Measurements from ENCODE around the gene SFMBT2. TPM values are rescaled to one million over a fixed set of nuclear protein-coding genes. Genes with fewer than 3 reads are reported as not detected.

Gene SFMBT2
- polyA plus RNA-seq, 2 of the 4 experiments (the other 2 are of a cell fraction), result 9.6 to 10.2 TPM

DNA sequence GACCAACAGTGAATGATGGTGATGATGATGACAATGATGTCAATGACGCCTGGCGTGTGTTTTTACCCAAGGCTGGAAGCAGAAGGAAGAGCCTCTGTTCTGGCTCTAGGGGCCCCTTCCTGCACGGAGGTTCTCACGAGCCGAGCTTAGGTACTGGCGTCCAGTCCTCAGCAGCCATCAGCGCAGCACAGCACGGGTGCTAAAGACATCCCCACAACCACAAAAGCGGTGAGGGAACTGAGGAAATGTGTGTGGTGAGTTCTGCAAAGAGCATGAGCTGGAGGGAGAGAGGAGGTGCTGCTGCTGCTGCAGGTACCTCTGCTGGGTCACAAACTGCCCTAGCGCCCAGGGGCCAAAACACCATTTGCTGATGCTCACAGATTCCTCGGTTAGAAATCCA lies 81.6 kb downstream of the SFMBT2 start:
- CTCF ChIA-PET, result no interaction called here
- no peak overlapping the region for H3K4me2 ChIP-seq
- peaks cover 27% of the 10 kb centered on the region; the same call in 2 of the 3 replicates for H3K9me3 ChIP-seq
- ATAC-seq (no peak), DNase-seq (ENCODE audit: low read depth in 1 of 2, low spot score in 1 of 2) (no peak), FAIRE-seq (no peak)
- WGBS (ENCODE audit: missing lambda C conversion rate), result 93% methylated on average over 11 of the region's 11 CpGs
- no peak overlapping the region for H3K27ac ChIP-seq
- H3K4me3 ChIP-seq, result no peak overlapping the region
- TF ChIP-seq FOSL2 (IDR thresholded peaks at IDR 0.05) (no peak), FOSL2 (CRISPR knock-in tag; IDR thresholded peaks at IDR 0.05) (no peak), NPAS2 (CRISPR knock-in tag; IDR thresholded peaks at IDR 0.05; ENCODE audit: borderline replicate concordance) (no peak), CBX8 (IDR thresholded peaks at IDR 0.05) (no peak), RARB (CRISPR knock-in tag; IDR thresholded peaks at IDR 0.05) (no peak), CHD4 (IDR thresholded peaks at IDR 0.05; ENCODE audit: borderline replicate concordance) (no peak), PHF8 (IDR thresholded peaks at IDR 0.05; ENCODE audit: borderline replicate concordance, low read depth) (no peak), EHMT2 (IDR thresholded peaks at IDR 0.05; ENCODE audit: low read depth) (no peak), MYC (IDR thresholded peaks at IDR 0.05; ENCODE audit: borderline replicate concordance, low read length) (no peak), NR3C1 (IDR thresholded peaks at IDR 0.05) (no peak), BHLHE40 (IDR thresholded peaks at IDR 0.05; ENCODE audit: low read depth, low read length) (no peak), JUN (IDR thresholded peaks at IDR 0.05) (no peak), MAZ (IDR thresholded peaks at IDR 0.05; ENCODE audit: borderline replicate concordance, low read depth, low read length) (no peak), HEYL (CRISPR knock-in tag; IDR thresholded peaks at IDR 0.05) (no peak), HOXB5 (CRISPR knock-in tag; IDR thresholded peaks at IDR 0.05) (no peak), ESRRA (IDR thresholded peaks at IDR 0.05; ENCODE audit: borderline replicate concordance, low read length) (no peak), ZNF302 (CRISPR knock-in tag; IDR thresholded peaks at IDR 0.05) (no peak)
- TF ChIP-seq, protein P1, sequence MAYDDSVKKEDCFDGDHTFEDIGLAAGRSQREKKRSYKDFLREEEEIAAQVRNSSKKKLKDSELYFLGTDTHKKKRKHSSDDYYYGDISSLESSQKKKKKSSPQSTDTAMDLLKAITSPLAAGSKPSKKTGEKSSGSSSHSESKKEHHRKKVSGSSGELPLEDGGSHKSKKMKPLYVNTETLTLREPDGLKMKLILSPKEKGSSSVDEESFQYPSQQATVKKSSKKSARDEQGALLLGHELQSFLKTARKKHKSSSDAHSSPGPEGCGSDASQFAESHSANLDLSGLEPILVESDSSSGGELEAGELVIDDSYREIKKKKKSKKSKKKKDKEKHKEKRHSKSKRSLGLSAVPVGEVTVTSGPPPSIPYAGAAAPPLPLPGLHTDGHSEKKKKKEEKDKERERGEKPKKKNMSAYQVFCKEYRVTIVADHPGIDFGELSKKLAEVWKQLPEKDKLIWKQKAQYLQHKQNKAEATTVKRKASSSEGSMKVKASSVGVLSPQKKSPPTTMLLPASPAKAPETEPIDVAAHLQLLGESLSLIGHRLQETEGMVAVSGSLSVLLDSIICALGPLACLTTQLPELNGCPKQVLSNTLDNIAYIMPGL (CRISPR knock-in tag; IDR thresholded peaks at IDR 0.05; ENCODE audit: borderline replicate concordance), result no peak
- TF ChIP-seq, protein P2, sequence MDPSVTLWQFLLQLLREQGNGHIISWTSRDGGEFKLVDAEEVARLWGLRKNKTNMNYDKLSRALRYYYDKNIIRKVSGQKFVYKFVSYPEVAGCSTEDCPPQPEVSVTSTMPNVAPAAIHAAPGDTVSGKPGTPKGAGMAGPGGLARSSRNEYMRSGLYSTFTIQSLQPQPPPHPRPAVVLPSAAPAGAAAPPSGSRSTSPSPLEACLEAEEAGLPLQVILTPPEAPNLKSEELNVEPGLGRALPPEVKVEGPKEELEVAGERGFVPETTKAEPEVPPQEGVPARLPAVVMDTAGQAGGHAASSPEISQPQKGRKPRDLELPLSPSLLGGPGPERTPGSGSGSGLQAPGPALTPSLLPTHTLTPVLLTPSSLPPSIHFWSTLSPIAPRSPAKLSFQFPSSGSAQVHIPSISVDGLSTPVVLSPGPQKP (IDR thresholded peaks at IDR 0.05; ENCODE audit: low read depth, low read length), result no peak
- TF ChIP-seq, protein P3, sequence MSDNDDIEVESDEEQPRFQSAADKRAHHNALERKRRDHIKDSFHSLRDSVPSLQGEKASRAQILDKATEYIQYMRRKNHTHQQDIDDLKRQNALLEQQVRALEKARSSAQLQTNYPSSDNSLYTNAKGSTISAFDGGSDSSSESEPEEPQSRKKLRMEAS (IDR thresholded peaks at IDR 0.05), result no peak
- TF ChIP-seq, protein P4, sequence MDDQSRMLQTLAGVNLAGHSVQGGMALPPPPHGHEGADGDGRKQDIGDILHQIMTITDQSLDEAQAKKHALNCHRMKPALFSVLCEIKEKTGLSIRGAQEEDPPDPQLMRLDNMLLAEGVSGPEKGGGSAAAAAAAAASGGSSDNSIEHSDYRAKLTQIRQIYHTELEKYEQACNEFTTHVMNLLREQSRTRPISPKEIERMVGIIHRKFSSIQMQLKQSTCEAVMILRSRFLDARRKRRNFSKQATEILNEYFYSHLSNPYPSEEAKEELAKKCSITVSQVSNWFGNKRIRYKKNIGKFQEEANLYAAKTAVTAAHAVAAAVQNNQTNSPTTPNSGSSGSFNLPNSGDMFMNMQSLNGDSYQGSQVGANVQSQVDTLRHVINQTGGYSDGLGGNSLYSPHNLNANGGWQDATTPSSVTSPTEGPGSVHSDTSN (IDR thresholded peaks at IDR 0.05), result no peak
- no peaks in the 10 kb centered on the region for H3K4me1 ChIP-seq
- POLR2A ChIA-PET, result no interaction called here

DNA sequence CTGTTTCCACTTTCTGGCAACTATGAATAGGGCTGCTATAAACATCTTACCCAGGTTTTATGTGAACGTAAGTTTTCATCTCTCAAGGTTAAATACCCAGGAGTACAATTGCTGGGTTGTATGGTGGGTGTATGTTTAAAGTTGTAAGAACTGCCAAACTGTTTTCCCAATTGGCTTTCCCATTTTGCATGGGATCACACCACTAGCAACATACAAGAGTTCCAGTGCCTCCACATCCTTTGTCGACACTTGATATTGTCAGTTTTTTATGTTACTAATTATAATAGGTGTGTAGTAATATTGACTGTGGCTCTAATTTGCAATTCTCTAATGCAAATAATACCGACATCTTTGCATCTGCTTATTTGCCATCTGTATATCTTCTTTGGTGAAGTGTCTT lies 82.9 kb downstream of the SFMBT2 start:
- WGBS (ENCODE audit: missing lambda C conversion rate), result 79% methylated on average over 3 of the region's 3 CpGs
- TF ChIP-seq HOXB13 (CRISPR knock-in tag; IDR thresholded peaks at IDR 0.05; ENCODE audit: low read depth) (no peak), MAFK (IDR thresholded peaks at IDR 0.05; ENCODE audit: partially characterized antibody) (no peak), TFCP2L1 (CRISPR knock-in tag; IDR thresholded peaks at IDR 0.05) (no peak)
- H3K27ac ChIP-seq, result no peak overlapping the region
- peak; percentile 39 for FAIRE-seq
- H3K4me3 ChIP-seq, result no peak overlapping the region
- no peak overlapping the region for H3K4me2 ChIP-seq
- ChIA-PET CTCF (interaction anchor here (1.5 kb wide), 1 partner anchor 12 kb away, joined by 4 read pairs; no protein-coding TSS in a partner anchor), POLR2A (no interaction called here)
- no peak for ATAC-seq
- no peaks in the 10 kb centered on the region for H3K4me1 ChIP-seq
- H3K9me3 ChIP-seq, result peaks cover 29% of the 10 kb centered on the region; the same call in 2 of the 3 replicates
- peak in 1 of 2 experiments; percentile 41 for DNase-seq (ENCODE audit: low read depth in 1 of 2, low spot score in 1 of 2)
